Measurements from ENCODE around the gene EZH1.
A peak's percentile ranks its signal among the peaks of the same experiment; 100 is the strongest.
"Not testable (repeated sequence)": the region's sequence is repeated elsewhere in the genome, so short reads cannot be mapped to it uniquely, and the experiment has no call there.

EZH1 gene

GRCh38 chr17:42750739-42751344, 6.0 kb upstream of the EZH1 start:
- DNase-seq (no peak), ATAC-seq (no peak)
- Mint-ChIP-seq H3K9me3 (no peaks in the 10 kb centered on the region), H3K27ac (no peak overlapping the region), H3K4me3 (no peak overlapping the region), H3K27me3 (peaks cover 52% of the 10 kb centered on the region), H3K4me1 (no peaks in the 10 kb centered on the region)

- H3K27me3 Mint-ChIP-seq, result peaks cover 38% of the 10 kb centered on the region
- H3K9me3 Mint-ChIP-seq, result no peaks in the 10 kb centered on the region
- H3K4me1 Mint-ChIP-seq, result peaks cover 9% of the 10 kb centered on the region
- H3K4me3 Mint-ChIP-seq, result no peak overlapping the region
- H3K27ac Mint-ChIP-seq, result no peak overlapping the region
- no peak for DNase-seq
- no peak for ATAC-seq
These were observed 4.3 kb upstream of the EZH1 start for GRCh38 chr17:42748908-42749798.

GRCh38 chr17:42748202-42748907, 3.5 kb upstream of the EZH1 start:
- H3K27ac Mint-ChIP-seq, result no peak overlapping the region
- H3K27me3 Mint-ChIP-seq, result peaks cover 32% of the 10 kb centered on the region
- no peak overlapping the region for H3K4me3 Mint-ChIP-seq
- ATAC-seq, result no peak
- peaks cover 17% of the 10 kb centered on the region for H3K4me1 Mint-ChIP-seq
- no peak for DNase-seq
- H3K9me3 Mint-ChIP-seq, result no peaks in the 10 kb centered on the region

- ATAC-seq (peak; percentile 85), DNase-seq (peak in 1 of 2 donors; percentile 73)
- H3K9me3 Mint-ChIP-seq, result no peaks in the 10 kb centered on the region
- peaks cover 18% of the 10 kb centered on the region for H3K4me1 Mint-ChIP-seq
- peaks cover 16% of the 10 kb centered on the region for H3K27me3 Mint-ChIP-seq
- peak overlapping the region; percentile 87 to 90 for H3K4me3 Mint-ChIP-seq
- peak overlapping the region; percentile 94 to 97 for H3K27ac Mint-ChIP-seq
These were observed 496 bp downstream of the EZH1 start for GRCh38 chr17:42744283-42744805.

GRCh38 chr17:42743595-42744282, 1.1 kb downstream of the EZH1 start:
- peaks cover 10% of the 10 kb centered on the region for H3K27me3 Mint-ChIP-seq
- DNase-seq, result no peak
- H3K9me3 Mint-ChIP-seq, result no peaks in the 10 kb centered on the region
- H3K27ac Mint-ChIP-seq, result peak overlapping the region; percentile 94 to 97
- peaks cover 18% of the 10 kb centered on the region for H3K4me1 Mint-ChIP-seq
- peak overlapping the region; percentile 87 to 90 for H3K4me3 Mint-ChIP-seq
- ATAC-seq, result no peak

GRCh38 chr17:42742916-42743315, 1.9 kb downstream of the EZH1 start:
- H3K27me3 Mint-ChIP-seq, H3K9me3 Mint-ChIP-seq, H3K27ac Mint-ChIP-seq, ATAC-seq, DNase-seq, H3K4me3 Mint-ChIP-seq: not testable (repeated sequence)
- peaks cover 18% of the 10 kb centered on the region for H3K4me1 Mint-ChIP-seq

- H3K4me1 Mint-ChIP-seq, result peaks cover 18% of the 10 kb centered on the region
- no peak for ATAC-seq
- no peak for DNase-seq
- no peaks in the 10 kb centered on the region for H3K27me3 Mint-ChIP-seq
- no peak overlapping the region for H3K27ac Mint-ChIP-seq
- H3K9me3 Mint-ChIP-seq, result no peaks in the 10 kb centered on the region
- no peak overlapping the region for H3K4me3 Mint-ChIP-seq
These were observed 4.1 kb downstream of the EZH1 start for GRCh38 chr17:42740699-42741098.

- no peaks in the 10 kb centered on the region for H3K4me1 Mint-ChIP-seq
- H3K27me3 Mint-ChIP-seq, result no peaks in the 10 kb centered on the region
- DNase-seq, result no peak
- no peak overlapping the region for H3K4me3 Mint-ChIP-seq
- H3K9me3 Mint-ChIP-seq, result no peaks in the 10 kb centered on the region
- H3K27ac Mint-ChIP-seq, result no peak overlapping the region
- no peak for ATAC-seq
These were observed 19.7 kb downstream of the EZH1 start for GRCh38 chr17:42725143-42725542.

- DNase-seq (no peak), ATAC-seq (no peak)
- H3K9me3 Mint-ChIP-seq, result no peaks in the 10 kb centered on the region
- no peak overlapping the region for H3K4me3 Mint-ChIP-seq
- no peak overlapping the region for H3K27ac Mint-ChIP-seq
- H3K4me1 Mint-ChIP-seq, result no peaks in the 10 kb centered on the region
- no peaks in the 10 kb centered on the region for H3K27me3 Mint-ChIP-seq
These were observed 21.2 kb downstream of the EZH1 start for GRCh38 chr17:42723636-42724035.

GRCh38 chr17:42720996-42721583, 23.8 kb downstream of the EZH1 start:
- Mint-ChIP-seq H3K9me3 (no peaks in the 10 kb centered on the region), H3K4me3 (no peak overlapping the region), H3K27ac (no peak overlapping the region), H3K4me1 (no peaks in the 10 kb centered on the region), H3K27me3 (no peaks in the 10 kb centered on the region)
- peak in 1 of 2 donors; percentile 28 for DNase-seq
- peak; percentile 83 for ATAC-seq

- no peak overlapping the region for H3K27ac Mint-ChIP-seq
- H3K27me3 Mint-ChIP-seq, result no peaks in the 10 kb centered on the region
- peaks cover 33% of the 10 kb centered on the region for H3K4me1 Mint-ChIP-seq
- H3K9me3 Mint-ChIP-seq, result no peaks in the 10 kb centered on the region
- ATAC-seq (no peak), DNase-seq (no peak)
- H3K4me3 Mint-ChIP-seq, result no peak overlapping the region
These were observed 35.3 kb downstream of the EZH1 start for GRCh38 chr17:42709561-42709960.

- Mint-ChIP-seq H3K9me3 (no peaks in the 10 kb centered on the region), H3K27me3 (no peaks in the 10 kb centered on the region), H3K27ac (no peak overlapping the region), H3K4me3 (no peak overlapping the region), H3K4me1 (peaks cover 41% of the 10 kb centered on the region)
- DNase-seq, result no peak
- ATAC-seq, result no peak
These were observed 36.3 kb downstream of the EZH1 start for GRCh38 chr17:42708588-42708987.

GRCh38 chr17:42706732-42707131, 38.1 kb downstream of the EZH1 start:
- Mint-ChIP-seq H3K27ac (no peak overlapping the region), H3K9me3 (no peaks in the 10 kb centered on the region), H3K4me3 (no peak overlapping the region), H3K27me3 (no peaks in the 10 kb centered on the region), H3K4me1 (peaks cover 41% of the 10 kb centered on the region)
- DNase-seq (peak; percentile 45 to 76), ATAC-seq (peak; percentile 61)

- Mint-ChIP-seq H3K9me3 (no peaks in the 10 kb centered on the region), H3K27me3 (no peaks in the 10 kb centered on the region), H3K4me1 (peaks cover 41% of the 10 kb centered on the region), H3K4me3 (peak overlapping the region; percentile 13 to 26), H3K27ac (peak overlapping the region in 1 of 2 donors; percentile 29)
- ATAC-seq (peak; percentile 98), DNase-seq (peak; percentile 65 to 86)
These were observed 39.9 kb downstream of the EZH1 start for GRCh38 chr17:42704837-42705494.
